ENCODE measurements around the gene ZNF485.
A peak's percentile ranks its signal among the peaks of the same experiment; 100 is the strongest.

Gene ZNF485

DNA sequence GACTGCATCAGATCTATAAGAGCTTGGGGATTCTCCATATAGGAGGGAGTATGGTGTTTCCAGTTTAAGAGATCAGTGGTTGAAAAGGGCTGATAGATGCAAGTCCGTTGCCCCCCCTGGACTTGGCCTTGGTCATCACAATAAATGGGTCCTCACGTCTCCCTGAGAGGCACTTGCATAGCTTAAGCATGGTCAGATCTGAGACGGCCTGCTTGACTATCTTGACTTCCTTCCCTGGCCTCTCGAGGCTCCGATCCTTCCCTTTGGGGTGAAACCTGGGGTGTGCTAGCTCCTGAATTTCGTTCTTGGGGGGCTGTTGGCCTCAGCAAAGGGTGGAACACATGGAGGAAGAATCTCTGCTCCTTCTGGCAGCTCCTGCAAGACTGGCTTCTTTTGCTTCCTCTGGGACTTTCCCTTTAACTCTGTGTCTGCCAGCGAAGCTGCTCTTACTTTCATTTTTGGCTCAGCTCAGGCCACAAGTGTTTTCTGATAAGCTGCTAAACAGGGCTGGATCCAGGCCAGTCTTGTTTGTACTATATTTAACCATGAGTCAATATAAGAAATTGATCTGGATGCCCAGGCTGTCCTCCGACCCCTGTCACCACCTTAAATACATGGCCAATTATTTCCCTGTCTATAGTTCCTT is 11.2 kb upstream of the ZNF485 start:
- TF ChIP-seq BACH2 (CRISPR knock-in tag; IDR thresholded peaks at IDR 0.05; ENCODE audit: borderline replicate concordance): no peak
- peak; percentile 65 for ATAC-seq

DNA sequence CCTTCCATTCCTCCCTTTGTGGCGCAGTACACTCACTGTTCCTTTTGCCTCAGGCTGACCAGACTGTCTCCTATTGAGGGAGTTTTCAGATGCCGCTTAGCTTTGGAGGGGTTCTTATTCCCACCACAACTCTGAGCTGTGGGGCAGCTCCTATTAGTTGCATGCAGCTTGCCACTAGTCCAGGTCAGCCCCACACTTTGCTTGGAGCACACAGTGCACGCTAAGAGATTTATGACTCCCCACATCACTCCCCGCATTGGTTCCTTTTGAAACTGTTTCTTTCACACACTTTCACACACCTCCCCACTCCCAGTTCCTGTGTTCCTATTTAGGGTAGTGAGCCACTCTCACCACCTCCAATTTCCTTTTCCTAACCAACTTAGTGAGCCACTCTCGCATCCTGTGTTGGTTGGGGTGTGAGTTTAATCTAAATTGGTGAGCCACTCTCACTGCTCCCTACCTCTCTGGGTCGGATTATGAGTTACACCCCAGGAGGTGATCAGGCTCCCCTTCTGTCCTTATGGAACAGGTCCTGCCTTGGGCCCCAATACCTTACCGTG is 10.4 kb upstream of the ZNF485 start:
- TF ChIP-seq ZFP30 (CRISPR knock-in tag; IDR thresholded peaks at IDR 0.05) (no peak), PPARA (CRISPR knock-in tag; IDR thresholded peaks at IDR 0.05; ENCODE audit: borderline replicate concordance) (no peak), RARB (CRISPR knock-in tag; IDR thresholded peaks at IDR 0.05) (no peak), BACH2 (CRISPR knock-in tag; IDR thresholded peaks at IDR 0.05; ENCODE audit: borderline replicate concordance) (no peak), ZNF70 (CRISPR knock-in tag; IDR thresholded peaks at IDR 0.05) (no peak), OSR1 (CRISPR knock-in tag; IDR thresholded peaks at IDR 0.05) (no peak)
- TF ChIP-seq, protein P1, sequence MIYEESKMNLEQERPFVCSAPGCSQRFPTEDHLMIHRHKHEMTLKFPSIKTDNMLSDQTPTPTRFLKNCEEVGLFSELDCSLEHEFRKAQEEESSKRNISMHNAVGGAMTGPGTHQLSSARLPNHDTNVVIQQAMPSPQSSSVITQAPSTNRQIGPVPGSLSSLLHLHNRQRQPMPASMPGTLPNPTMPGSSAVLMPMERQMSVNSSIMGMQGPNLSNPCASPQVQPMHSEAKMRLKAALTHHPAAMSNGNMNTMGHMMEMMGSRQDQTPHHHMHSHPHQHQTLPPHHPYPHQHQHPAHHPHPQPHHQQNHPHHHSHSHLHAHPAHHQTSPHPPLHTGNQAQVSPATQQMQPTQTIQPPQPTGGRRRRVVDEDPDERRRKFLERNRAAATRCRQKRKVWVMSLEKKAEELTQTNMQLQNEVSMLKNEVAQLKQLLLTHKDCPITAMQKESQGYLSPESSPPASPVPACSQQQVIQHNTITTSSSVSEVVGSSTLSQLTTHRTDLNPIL (CRISPR knock-in tag; IDR thresholded peaks at IDR 0.05; ENCODE audit: low read depth): no peak
- TF ChIP-seq, protein P2, sequence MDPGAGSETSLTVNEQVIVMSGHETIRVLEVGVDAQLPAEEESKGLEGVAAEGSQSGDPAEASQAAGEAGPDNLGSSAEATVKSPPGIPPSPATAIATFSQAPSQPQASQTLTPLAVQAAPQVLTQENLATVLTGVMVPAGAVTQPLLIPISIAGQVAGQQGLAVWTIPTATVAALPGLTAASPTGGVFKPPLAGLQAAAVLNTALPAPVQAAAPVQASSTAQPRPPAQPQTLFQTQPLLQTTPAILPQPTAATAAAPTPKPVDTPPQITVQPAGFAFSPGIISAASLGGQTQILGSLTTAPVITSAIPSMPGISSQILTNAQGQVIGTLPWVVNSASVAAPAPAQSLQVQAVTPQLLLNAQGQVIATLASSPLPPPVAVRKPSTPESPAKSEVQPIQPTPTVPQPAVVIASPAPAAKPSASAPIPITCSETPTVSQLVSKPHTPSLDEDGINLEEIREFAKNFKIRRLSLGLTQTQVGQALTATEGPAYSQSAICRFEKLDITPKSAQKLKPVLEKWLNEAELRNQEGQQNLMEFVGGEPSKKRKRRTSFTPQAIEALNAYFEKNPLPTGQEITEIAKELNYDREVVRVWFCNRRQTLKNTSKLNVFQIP (CRISPR knock-in tag; IDR thresholded peaks at IDR 0.05; ENCODE audit: borderline replicate concordance, low read depth): no peak

DNA sequence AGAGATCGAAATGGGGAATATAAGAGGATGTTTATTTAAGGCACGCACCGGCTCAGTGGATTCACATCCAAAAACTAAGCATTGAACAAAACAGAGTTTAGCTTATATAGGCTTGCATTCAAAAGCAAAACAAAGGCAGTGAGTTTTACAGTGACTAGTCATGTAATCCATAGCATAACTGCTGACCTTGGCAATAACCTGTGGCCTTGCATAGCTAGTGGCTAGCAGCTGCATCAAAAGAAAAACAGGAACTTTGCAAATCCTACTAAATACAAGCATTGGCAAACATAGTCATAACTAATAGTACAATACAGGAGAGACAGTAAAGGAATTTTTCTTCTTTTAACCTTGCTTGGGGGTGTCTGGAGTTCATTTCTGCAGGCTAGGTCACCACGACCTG is 9.7 kb upstream of the ZNF485 start:
- no peak for ATAC-seq

More for the DNA sequence above, 10.4 kb upstream of the ZNF485 start:
- peak; percentile 18; the same call in 1 of the 3 replicates for ATAC-seq

DNA sequence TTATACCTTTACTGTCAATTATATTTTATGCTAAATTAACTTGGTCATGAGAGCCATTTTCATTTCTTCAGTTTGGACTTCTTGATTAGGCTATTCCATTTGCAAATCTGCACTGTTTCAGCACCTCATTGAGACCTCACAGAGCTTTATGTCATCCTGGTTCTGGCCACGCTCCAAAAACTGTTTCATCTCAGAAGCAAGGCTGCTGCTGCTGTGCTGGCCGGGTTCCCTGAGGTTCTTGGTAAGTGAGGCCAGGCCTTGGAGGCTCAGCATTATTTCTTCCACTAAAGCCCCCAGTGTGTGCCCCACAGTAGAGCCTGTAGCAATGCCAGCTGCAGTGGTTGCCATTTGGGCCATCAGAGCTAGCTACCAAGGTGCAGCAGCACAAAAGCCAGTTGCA is 7.8 kb upstream of the ZNF485 start:
- ATAC-seq: no peak
- TF ChIP-seq ZNF8 (CRISPR knock-in tag; IDR thresholded peaks at IDR 0.05) (no peak), ZNF70 (CRISPR knock-in tag; IDR thresholded peaks at IDR 0.05) (no peak), GLIS3 (CRISPR knock-in tag; IDR thresholded peaks at IDR 0.05) (no peak), TOX (CRISPR knock-in tag; IDR thresholded peaks at IDR 0.05; ENCODE audit: borderline replicate concordance) (no peak), CSDC2 (CRISPR knock-in tag; IDR thresholded peaks at IDR 0.05) (no peak), SNAI2 (CRISPR knock-in tag; IDR thresholded peaks at IDR 0.05) (no peak), BACH2 (CRISPR knock-in tag; IDR thresholded peaks at IDR 0.05; ENCODE audit: borderline replicate concordance) (no peak), ZFP3 (CRISPR knock-in tag; IDR thresholded peaks at IDR 0.05) (no peak), ZNF565 (CRISPR knock-in tag; conservative IDR thresholded peaks at IDR 0.05; ENCODE audit: low read depth) (no peak), ISL1 (CRISPR knock-in tag; IDR thresholded peaks at IDR 0.05) (no peak), ZFP30 (CRISPR knock-in tag; IDR thresholded peaks at IDR 0.05) (no peak)
- TF ChIP-seq, protein P1 (CRISPR knock-in tag; IDR thresholded peaks at IDR 0.05; ENCODE audit: low read depth): no peak
- TF ChIP-seq, protein P3, sequence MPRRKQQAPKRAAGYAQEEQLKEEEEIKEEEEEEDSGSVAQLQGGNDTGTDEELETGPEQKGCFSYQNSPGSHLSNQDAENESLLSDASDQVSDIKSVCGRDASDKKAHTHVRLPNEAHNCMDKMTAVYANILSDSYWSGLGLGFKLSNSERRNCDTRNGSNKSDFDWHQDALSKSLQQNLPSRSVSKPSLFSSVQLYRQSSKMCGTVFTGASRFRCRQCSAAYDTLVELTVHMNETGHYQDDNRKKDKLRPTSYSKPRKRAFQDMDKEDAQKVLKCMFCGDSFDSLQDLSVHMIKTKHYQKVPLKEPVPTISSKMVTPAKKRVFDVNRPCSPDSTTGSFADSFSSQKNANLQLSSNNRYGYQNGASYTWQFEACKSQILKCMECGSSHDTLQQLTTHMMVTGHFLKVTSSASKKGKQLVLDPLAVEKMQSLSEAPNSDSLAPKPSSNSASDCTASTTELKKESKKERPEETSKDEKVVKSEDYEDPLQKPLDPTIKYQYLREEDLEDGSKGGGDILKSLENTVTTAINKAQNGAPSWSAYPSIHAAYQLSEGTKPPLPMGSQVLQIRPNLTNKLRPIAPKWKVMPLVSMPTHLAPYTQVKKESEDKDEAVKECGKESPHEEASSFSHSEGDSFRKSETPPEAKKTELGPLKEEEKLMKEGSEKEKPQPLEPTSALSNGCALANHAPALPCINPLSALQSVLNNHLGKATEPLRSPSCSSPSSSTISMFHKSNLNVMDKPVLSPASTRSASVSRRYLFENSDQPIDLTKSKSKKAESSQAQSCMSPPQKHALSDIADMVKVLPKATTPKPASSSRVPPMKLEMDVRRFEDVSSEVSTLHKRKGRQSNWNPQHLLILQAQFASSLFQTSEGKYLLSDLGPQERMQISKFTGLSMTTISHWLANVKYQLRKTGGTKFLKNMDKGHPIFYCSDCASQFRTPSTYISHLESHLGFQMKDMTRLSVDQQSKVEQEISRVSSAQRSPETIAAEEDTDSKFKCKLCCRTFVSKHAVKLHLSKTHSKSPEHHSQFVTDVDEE (CRISPR knock-in tag; IDR thresholded peaks at IDR 0.05): no peak
- TF ChIP-seq, protein P4, sequence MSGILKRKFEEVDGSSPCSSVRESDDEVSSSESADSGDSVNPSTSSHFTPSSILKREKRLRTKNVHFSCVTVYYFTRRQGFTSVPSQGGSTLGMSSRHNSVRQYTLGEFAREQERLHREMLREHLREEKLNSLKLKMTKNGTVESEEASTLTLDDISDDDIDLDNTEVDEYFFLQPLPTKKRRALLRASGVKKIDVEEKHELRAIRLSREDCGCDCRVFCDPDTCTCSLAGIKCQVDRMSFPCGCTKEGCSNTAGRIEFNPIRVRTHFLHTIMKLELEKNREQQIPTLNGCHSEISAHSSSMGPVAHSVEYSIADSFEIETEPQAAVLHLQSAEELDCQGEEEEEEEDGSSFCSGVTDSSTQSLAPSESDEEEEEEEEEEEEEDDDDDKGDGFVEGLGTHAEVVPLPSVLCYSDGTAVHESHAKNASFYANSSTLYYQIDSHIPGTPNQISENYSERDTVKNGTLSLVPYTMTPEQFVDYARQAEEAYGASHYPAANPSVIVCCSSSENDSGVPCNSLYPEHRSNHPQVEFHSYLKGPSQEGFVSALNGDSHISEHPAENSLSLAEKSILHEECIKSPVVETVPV (CRISPR knock-in tag; IDR thresholded peaks at IDR 0.05): no peak

More for the DNA sequence above, 9.7 kb upstream of the ZNF485 start:
- TF ChIP-seq, protein P1 (CRISPR knock-in tag; IDR thresholded peaks at IDR 0.05; ENCODE audit: low read depth): no peak
- TF ChIP-seq, protein P2 (CRISPR knock-in tag; IDR thresholded peaks at IDR 0.05; ENCODE audit: borderline replicate concordance, low read depth): no peak
- TF ChIP-seq ZC3H10 (CRISPR knock-in tag; IDR thresholded peaks at IDR 0.05) (no peak), CSDC2 (CRISPR knock-in tag; IDR thresholded peaks at IDR 0.05) (no peak), SNAI2 (CRISPR knock-in tag; IDR thresholded peaks at IDR 0.05) (no peak)

Data from SK-N-SH treated with all-trans-retinoic acid at 6 μM for 48 hours (cell line).